DLD1 (cell line): ENCODE results near the gene MAMSTR.
"Not testable (repeated sequence)": the region's sequence is repeated elsewhere in the genome, so short reads cannot be mapped to it uniquely, and the experiment has no call there.

Source experiments
- in situ Hi-C: cut with HindIII; loops from 2 replicates; pipeline ENCODE4 v1.10.0; 2017; ENCODE audit warnings: low sequenced_read_pairs

Gene MAMSTR

GRCh38 chr19:48686637-48687036 is 32.9 kb downstream of the MAMSTR start:
- in situ Hi-C loops, result not testable (repeated sequence)

- in situ Hi-C loops, result no loop called here
Observed at GRCh38 chr19:48686088-48686487, 33.4 kb downstream of the MAMSTR start.

- in situ Hi-C loops, result no loop called here
Observed at GRCh38 chr19:48685583-48685982, 33.9 kb downstream of the MAMSTR start.

GRCh38 chr19:48683349-48683748 is 36.2 kb downstream of the MAMSTR start:
- in situ Hi-C loops, result no loop called here

GRCh38 chr19:48681127-48681470 is 38.4 kb downstream of the MAMSTR start:
- in situ Hi-C loops, result no loop called here

- in situ Hi-C loops, result no loop called here
Observed at GRCh38 chr19:48680436-48681126, 38.9 kb downstream of the MAMSTR start.

- in situ Hi-C loops, result not testable (repeated sequence)
Observed at GRCh38 chr19:48680006-48680405, 39.5 kb downstream of the MAMSTR start.

- in situ Hi-C loops, result no loop called here
Observed at GRCh38 chr19:48678201-48678600, 41.3 kb downstream of the MAMSTR start.

GRCh38 chr19:48676887-48677286 is 42.6 kb downstream of the MAMSTR start:
- in situ Hi-C loops, result no loop called here

GRCh38 chr19:48676487-48676886 is 43.0 kb downstream of the MAMSTR start:
- in situ Hi-C loops, result no loop called here

GRCh38 chr19:48674921-48675824 is 44.4 kb downstream of the MAMSTR start:
- in situ Hi-C loops, result no loop called here

- in situ Hi-C loops, result no loop called here
Observed at GRCh38 chr19:48674216-48674809, 45.2 kb downstream of the MAMSTR start.

GRCh38 chr19:48673436-48674100 is 46.0 kb downstream of the MAMSTR start:
- in situ Hi-C loops, result no loop called here

- in situ Hi-C loops, result no loop called here
Observed at GRCh38 chr19:48672994-48673393, 46.5 kb downstream of the MAMSTR start, which contains the start of gene NTN5. Gene NTN5, minus strand, starts transcription at chr19:48673017. Its CDS starts 2,031 bp downstream, at chr19:48670986.

- in situ Hi-C loops, result no loop called here
Observed at GRCh38 chr19:48671446-48671995, 48.0 kb downstream of the MAMSTR start.

GRCh38 chr19:48670699-48671445 is 48.7 kb downstream of the MAMSTR start:
- in situ Hi-C loops, result no loop called here

GRCh38 chr19:48669903-48670668 is 49.4 kb downstream of the MAMSTR start:
- in situ Hi-C loops, result no loop called here

- in situ Hi-C loops, result no loop called here
Observed at GRCh38 chr19:48668761-48669160, 50.8 kb downstream of the MAMSTR start.

GRCh38 chr19:48668332-48668731 is 51.2 kb downstream of the MAMSTR start:
- in situ Hi-C loops, result no loop called here
